Loucy (cell line): ENCODE measurements around the gene CCDC187.

Source experiments
- H2AFZ ChIP-seq: fragments of 200-600 bp; sonication (generic); 2 replicates; pipeline ENCODE4 v1.6.0; 2016; ENCODE audit warnings: antibody characterized with exemption, mild to moderate bottlenecking, low read length, moderate library complexity
- H3F3A ChIP-seq: fragments of 200-600 bp; 2 replicates; pipeline ENCODE4 v1.6.0; 2016; ENCODE audit warnings: antibody characterized with exemption, low read depth, mild to moderate bottlenecking
- H3K27me3 ChIP-seq: fragments of 200-600 bp; sonication (generic); 2 replicates; pipeline ENCODE4 v1.6.1; 2014; ENCODE audit warnings: low read length, mild to moderate bottlenecking; ENCODE audit not compliant: insufficient read depth, poor library complexity, severe bottlenecking
- H3K36me3 ChIP-seq: fragments of 200-600 bp; sonication (generic); 2 replicates; pipeline ENCODE4 v1.6.1; 2016; ENCODE audit warnings: low read length; ENCODE audit not compliant: insufficient read depth
- H3K4me1 ChIP-seq: fragments of 200-600 bp; sonication (generic); 2 replicates; pipeline ENCODE4 v1.5.1; 2014; ENCODE audit warnings: low read length, mild to moderate bottlenecking; ENCODE audit not compliant: insufficient read depth, poor library complexity, severe bottlenecking
- H3K4me2 ChIP-seq: fragments of 200-600 bp; sonication (generic); 2 replicates; pipeline ENCODE4 v1.6.0; 2014; ENCODE audit warnings: antibody characterized with exemption, low read length, low read depth, mild to moderate bottlenecking; ENCODE audit not compliant: poor library complexity, severe bottlenecking
- H3K4me3 ChIP-seq: fragments of 200-600 bp; sonication (generic); 2 replicates; pipeline ENCODE4 v1.5.1; 2014; ENCODE audit warnings: low read length, mild to moderate bottlenecking, mixed read lengths; ENCODE audit not compliant: poor library complexity, severe bottlenecking
- H3K79me2 ChIP-seq: fragments of 200-600 bp; sonication (generic); 2 replicates; pipeline ENCODE4 v1.6.1; 2014; ENCODE audit warnings: low read length; ENCODE audit not compliant: insufficient read depth
- H3K9ac ChIP-seq: fragments of 200-600 bp; sonication (generic); 2 replicates; pipeline ENCODE4 v1.6.0; 2014; ENCODE audit warnings: mild to moderate bottlenecking, low read depth, low read length, moderate library complexity; ENCODE audit not compliant: poor library complexity, severe bottlenecking
- H3K9me2 ChIP-seq: fragments of 200-600 bp; sonication (generic); replicated peaks from 2 replicates; pipeline ENCODE4 v1.6.1; 2016; ENCODE audit warnings: low read depth, low read length, mixed read lengths
- H3K9me3 ChIP-seq: fragments of 200-600 bp; sonication (generic); 2 replicates; pipeline ENCODE4 v1.6.1; 2014; ENCODE audit warnings: mild to moderate bottlenecking, antibody characterized with exemption, low read length, low read depth; ENCODE audit not compliant: insufficient read depth
- H4K20me1 ChIP-seq: fragments of 200-600 bp; sonication (generic); 2 replicates; pipeline ENCODE4 v1.6.0; 2014; ENCODE audit warnings: antibody characterized with exemption, low read length, mild to moderate bottlenecking; ENCODE audit not compliant: insufficient read depth, poor library complexity, severe bottlenecking
- CTCF ChIP-seq: fragments of 200-600 bp; sonication (generic); conservative IDR thresholded peaks from 2 replicates; pipeline ENCODE4 v1.5.1; 2014; ENCODE audit warnings: mild to moderate bottlenecking, antibody characterized with exemption, low read length
- EZH2phosphoT487 ChIP-seq: fragments of 200-600 bp; IDR thresholded peaks from 2 replicates; pipeline ENCODE4 v1.6.1; 2018; ENCODE audit warnings: antibody characterized with exemption, mild to moderate bottlenecking, moderate library complexity, borderline replicate concordance

Gene CCDC187

GRCh38 chr9:136209786-136210185 lies 94.1 kb downstream of the CCDC187 start:
- no peak overlapping the region for H3K9ac ChIP-seq
- no peaks in the 10 kb centered on the region for H3K9me2 ChIP-seq
- no peaks in the 10 kb centered on the region for H3K9me3 ChIP-seq

GRCh38 chr9:136209232-136209631 lies 94.7 kb downstream of the CCDC187 start:
- Histone ChIP-seq H3K79me2 (no peaks in the 10 kb centered on the region), H3K4me1 (no peaks in the 10 kb centered on the region), H3F3A (no peaks in the 10 kb centered on the region), H3K4me2 (no peak overlapping the region), H3K4me3 (no peak overlapping the region), H3K9me2 (no peaks in the 10 kb centered on the region), H3K27me3 (no peaks in the 10 kb centered on the region), H3K9me3 (no peaks in the 10 kb centered on the region), H4K20me1 (no peaks in the 10 kb centered on the region), H3K36me3 (peaks cover 63% of the 10 kb centered on the region; the same call in 1 of the 2 replicates), H2AFZ (no peak overlapping the region), H3K9ac (no peak overlapping the region)
- TF ChIP-seq EZH2phosphoT487 (no peak), CTCF (no peak)

More at GRCh38 chr9:136209786-136210185, 94.1 kb downstream of the CCDC187 start:
- H3F3A ChIP-seq = no peaks in the 10 kb centered on the region
- H3K4me1 ChIP-seq = no peaks in the 10 kb centered on the region
- no peak overlapping the region for H3K4me3 ChIP-seq
- H3K27me3 ChIP-seq = no peaks in the 10 kb centered on the region
- no peak for TF ChIP-seq CTCF
- TF ChIP-seq EZH2phosphoT487 = no peak
- peaks cover 69% of the 10 kb centered on the region; the same call in 1 of the 2 replicates for H3K36me3 ChIP-seq
- H3K4me2 ChIP-seq = no peak overlapping the region
- no peaks in the 10 kb centered on the region for H3K79me2 ChIP-seq
- H4K20me1 ChIP-seq = no peaks in the 10 kb centered on the region
- H2AFZ ChIP-seq = no peak overlapping the region

GRCh38 chr9:136208675-136209074 lies 95.2 kb downstream of the CCDC187 start:
- Histone ChIP-seq H4K20me1 (no peaks in the 10 kb centered on the region), H3K79me2 (no peaks in the 10 kb centered on the region), H3K27me3 (no peaks in the 10 kb centered on the region), H3K9me2 (no peaks in the 10 kb centered on the region), H3K36me3 (peaks cover 58% of the 10 kb centered on the region; the same call in 1 of the 2 replicates), H3K9ac (no peak overlapping the region), H3K4me3 (no peak overlapping the region), H3K4me2 (no peak overlapping the region), H2AFZ (no peak overlapping the region), H3F3A (no peaks in the 10 kb centered on the region), H3K9me3 (no peaks in the 10 kb centered on the region), H3K4me1 (no peaks in the 10 kb centered on the region)
- no peak for TF ChIP-seq CTCF
- TF ChIP-seq EZH2phosphoT487 = no peak
